Tibial artery (tissue), 4 donors: Measurements from ENCODE around the gene PHACTR1.

Experiments used
- DNase-seq, 2 donors: peaks; one replicate each; pipeline ENCODE4 v3.0.0-alpha.2; 2019
- H3K27ac ChIP-seq, 2 donors: fragments of 200-600 bp; sonication (generic) in 1 of 2; 1 replicate in 1 of 2; 2 replicates in 1 of 2; pipeline ENCODE4 v1.5.1; 2018 to 2019; ENCODE audit warnings: mild to moderate bottlenecking in 1 of 2
- H3K27me3 ChIP-seq, 2 donors: fragments of 200-600 bp; sonication (generic) in 1 of 2; one replicate each; pipeline versions ENCODE4 v1.5.1 to v1.6.0; 2016 to 2019
- H3K36me3 ChIP-seq, 3 donors: fragments of 200-600 bp; sonication (generic) in 2 of 3; one replicate each; pipeline ENCODE4 v1.5.1; 2016 to 2019; ENCODE audit warnings: mild to moderate bottlenecking in 2 of 3
- H3K4me1 ChIP-seq, 4 donors: fragments of 200-600 bp; sonication (generic) in 2 of 4; 1 replicate in 3 of 4; 2 replicates in 1 of 4; pipeline ENCODE4 v1.5.1; 2016 to 2019
- H3K4me3 ChIP-seq, 2 donors: fragments of 200-600 bp; sonication (generic) in 1 of 2; 1 replicate in 1 of 2; 2 replicates in 1 of 2; pipeline ENCODE4 v1.5.1; 2018 to 2019; ENCODE audit warnings: mild to moderate bottlenecking in 2 of 2
- H3K9me3 ChIP-seq, 3 donors: fragments of 200-600 bp; sonication (generic) in 1 of 3; one replicate each; pipeline ENCODE4 v1.5.1; 2016 to 2019
- CTCF ChIP-seq, 2 experiments: fragments of 200-600 bp in 1 of 2; fragments of 450-650 bp in 1 of 2; IDR thresholded peaks; one replicate each; pipeline ENCODE4 v1.5.1; 2017 to 2019; ENCODE audit warnings: antibody characterized with exemption in 2 of 2, mild to moderate bottlenecking in 1 of 2, moderate library complexity in 1 of 2
- intact Hi-C: fragments of 100-400 bp; cut with DNase I; formaldehyde crosslinking; loops from one replicate; pipeline ENCODE4 v1.15.0; 2023; ENCODE audit warnings: low total_unique reads

Gene PHACTR1

GRCh38 chr6:12832226-12832735, 115.7 kb downstream of the PHACTR1 start:
- Histone ChIP-seq H3K9me3 (peaks cover 0 to 6% (median 2%) of the 10 kb centered on the region in 3 donors), H3K27ac (no peak overlapping the region), H3K27me3 (no peaks in the 10 kb centered on the region), H3K36me3 (no peaks in the 10 kb centered on the region), H3K4me1 (no peaks in the 10 kb centered on the region), H3K4me3 (no peak overlapping the region)
- DNase-seq = no peak
- intact Hi-C loops = no loop called here
- TF ChIP-seq CTCF (IDR thresholded peaks at IDR 0.05) = no peak

GRCh38 chr6:12836009-12836408, 119.4 kb downstream of the PHACTR1 start:
- H3K27ac ChIP-seq = no peak overlapping the region
- no peak for TF ChIP-seq CTCF (IDR thresholded peaks at IDR 0.05)
- H3K4me3 ChIP-seq = no peak overlapping the region
- intact Hi-C loops = no loop called here
- H3K4me1 ChIP-seq = no peaks in the 10 kb centered on the region
- DNase-seq = no peak
- peaks cover 0 to 19% (median 11%) of the 10 kb centered on the region in 3 donors for H3K9me3 ChIP-seq
- peaks cover 0 to 6% (median 0%) of the 10 kb centered on the region in 3 donors for H3K36me3 ChIP-seq
- H3K27me3 ChIP-seq = no peaks in the 10 kb centered on the region

- H3K27me3 ChIP-seq = no peaks in the 10 kb centered on the region
- intact Hi-C loops = no loop called here
- H3K27ac ChIP-seq = no peak overlapping the region
- TF ChIP-seq CTCF (IDR thresholded peaks at IDR 0.05) = no peak
- H3K36me3 ChIP-seq = peaks cover 0 to 6% (median 0%) of the 10 kb centered on the region in 3 donors
- H3K9me3 ChIP-seq = peaks cover 0 to 19% (median 11%) of the 10 kb centered on the region in 3 donors
- no peak for DNase-seq
- no peaks in the 10 kb centered on the region for H3K4me1 ChIP-seq
- H3K4me3 ChIP-seq = no peak overlapping the region
These were observed 125.1 kb downstream of the PHACTR1 start for GRCh38 chr6:12841619-12842018.

- H3K4me3 ChIP-seq = no peak overlapping the region
- no peak for TF ChIP-seq CTCF (IDR thresholded peaks at IDR 0.05)
- no peaks in the 10 kb centered on the region for H3K27me3 ChIP-seq
- intact Hi-C loops = no loop called here
- peaks cover 0 to 6% (median 0%) of the 10 kb centered on the region in 3 donors for H3K36me3 ChIP-seq
- H3K9me3 ChIP-seq = peaks cover 0 to 14% (median 11%) of the 10 kb centered on the region in 3 donors
- H3K27ac ChIP-seq = no peak overlapping the region
- no peaks in the 10 kb centered on the region for H3K4me1 ChIP-seq
- no peak for DNase-seq
These were observed 125.5 kb downstream of the PHACTR1 start for GRCh38 chr6:12842114-12842513.

GRCh38 chr6:12842658-12843057, 126.1 kb downstream of the PHACTR1 start:
- H3K9me3 ChIP-seq = peaks cover 0 to 9% (median 6%) of the 10 kb centered on the region in 3 donors
- TF ChIP-seq CTCF (IDR thresholded peaks at IDR 0.05) = no peak
- no peaks in the 10 kb centered on the region for H3K27me3 ChIP-seq
- intact Hi-C loops = no loop called here
- DNase-seq = no peak
- H3K36me3 ChIP-seq = peaks cover 0 to 5% (median 0%) of the 10 kb centered on the region in 3 donors
- no peaks in the 10 kb centered on the region for H3K4me1 ChIP-seq
- H3K4me3 ChIP-seq = no peak overlapping the region
- H3K27ac ChIP-seq = no peak overlapping the region
